ENCODE measurements around the gene CTXND1. TPM values are rescaled to one million over a fixed set of nuclear protein-coding genes. Genes with fewer than 3 reads are reported as not detected.

CTXND1 gene
- total RNA-seq, 1 experiment from 2014 or later: 0.04 TPM

DNA sequence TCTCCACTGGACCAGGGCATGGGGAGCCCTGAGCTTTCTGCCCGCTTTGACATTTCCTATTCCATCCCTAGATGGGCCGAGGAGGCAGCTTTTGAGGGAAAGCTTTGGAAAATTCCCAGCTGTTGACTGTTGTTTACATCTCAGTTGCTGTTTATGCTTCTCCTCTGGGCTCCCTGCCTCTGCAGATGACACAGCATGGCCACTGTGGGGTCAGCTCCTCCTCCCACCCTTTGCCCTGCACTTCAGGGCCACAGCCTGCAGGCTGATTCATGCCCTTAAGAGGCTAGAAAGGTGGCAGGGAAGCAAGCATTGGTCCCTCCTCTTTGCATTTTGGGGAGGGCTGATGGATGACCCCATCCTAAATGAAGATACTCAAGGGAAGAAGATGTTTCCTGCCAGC lies 8.5 kb upstream of the CTXND1 start:
- Mint-ChIP-seq H3K4me3 (no peak overlapping the region), H3K27ac (no peak overlapping the region), H3K36me3 (no peaks in the 10 kb centered on the region), H3K4me1 (no peaks in the 10 kb centered on the region), H3K9me3 (0 out of 2 replicates have a peak, but pooled peaks cover 4% of the 10 kb centered on the region), H3K27me3 (ENCODE audit: low read depth) (peaks cover 12% of the 10 kb centered on the region)
- ChIA-PET POLR2A (no interaction called here), CTCF (interaction anchor here (0.6 kb wide), 1 partner anchor 25 kb away, joined by 3 read pairs; no protein-coding TSS in a partner anchor)
- TF ChIP-seq JAZF1 (CRISPR knock-in tag; IDR thresholded peaks at IDR 0.05) (no peak), SMAD3 (CRISPR knock-in tag; IDR thresholded peaks at IDR 0.05; ENCODE audit: borderline replicate concordance) (no peak), ZNF219 (CRISPR knock-in tag; IDR thresholded peaks at IDR 0.05; ENCODE audit: borderline replicate concordance) (no peak), CBFB (CRISPR knock-in tag; IDR thresholded peaks at IDR 0.05; ENCODE audit: low read depth) (no peak), ZNF317 (CRISPR knock-in tag; IDR thresholded peaks at IDR 0.05; ENCODE audit: borderline replicate concordance, low read depth) (no peak), GTF2I (CRISPR knock-in tag; conservative IDR thresholded peaks at IDR 0.05) (no peak), ZNF396 (CRISPR knock-in tag; IDR thresholded peaks at IDR 0.05; ENCODE audit: borderline replicate concordance) (no peak), TP53 (CRISPR knock-in tag; IDR thresholded peaks at IDR 0.05) (no peak), SOX15 (CRISPR knock-in tag; IDR thresholded peaks at IDR 0.05) (no peak)
- TF ChIP-seq, protein P1, sequence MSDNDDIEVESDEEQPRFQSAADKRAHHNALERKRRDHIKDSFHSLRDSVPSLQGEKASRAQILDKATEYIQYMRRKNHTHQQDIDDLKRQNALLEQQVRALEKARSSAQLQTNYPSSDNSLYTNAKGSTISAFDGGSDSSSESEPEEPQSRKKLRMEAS (CRISPR knock-in tag; IDR thresholded peaks at IDR 0.05): no peak
- TF ChIP-seq, protein P2, sequence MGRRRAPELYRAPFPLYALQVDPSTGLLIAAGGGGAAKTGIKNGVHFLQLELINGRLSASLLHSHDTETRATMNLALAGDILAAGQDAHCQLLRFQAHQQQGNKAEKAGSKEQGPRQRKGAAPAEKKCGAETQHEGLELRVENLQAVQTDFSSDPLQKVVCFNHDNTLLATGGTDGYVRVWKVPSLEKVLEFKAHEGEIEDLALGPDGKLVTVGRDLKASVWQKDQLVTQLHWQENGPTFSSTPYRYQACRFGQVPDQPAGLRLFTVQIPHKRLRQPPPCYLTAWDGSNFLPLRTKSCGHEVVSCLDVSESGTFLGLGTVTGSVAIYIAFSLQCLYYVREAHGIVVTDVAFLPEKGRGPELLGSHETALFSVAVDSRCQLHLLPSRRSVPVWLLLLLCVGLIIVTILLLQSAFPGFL (CRISPR knock-in tag; IDR thresholded peaks at IDR 0.05; ENCODE audit: borderline replicate concordance): no peak
- TF ChIP-seq, protein P3, sequence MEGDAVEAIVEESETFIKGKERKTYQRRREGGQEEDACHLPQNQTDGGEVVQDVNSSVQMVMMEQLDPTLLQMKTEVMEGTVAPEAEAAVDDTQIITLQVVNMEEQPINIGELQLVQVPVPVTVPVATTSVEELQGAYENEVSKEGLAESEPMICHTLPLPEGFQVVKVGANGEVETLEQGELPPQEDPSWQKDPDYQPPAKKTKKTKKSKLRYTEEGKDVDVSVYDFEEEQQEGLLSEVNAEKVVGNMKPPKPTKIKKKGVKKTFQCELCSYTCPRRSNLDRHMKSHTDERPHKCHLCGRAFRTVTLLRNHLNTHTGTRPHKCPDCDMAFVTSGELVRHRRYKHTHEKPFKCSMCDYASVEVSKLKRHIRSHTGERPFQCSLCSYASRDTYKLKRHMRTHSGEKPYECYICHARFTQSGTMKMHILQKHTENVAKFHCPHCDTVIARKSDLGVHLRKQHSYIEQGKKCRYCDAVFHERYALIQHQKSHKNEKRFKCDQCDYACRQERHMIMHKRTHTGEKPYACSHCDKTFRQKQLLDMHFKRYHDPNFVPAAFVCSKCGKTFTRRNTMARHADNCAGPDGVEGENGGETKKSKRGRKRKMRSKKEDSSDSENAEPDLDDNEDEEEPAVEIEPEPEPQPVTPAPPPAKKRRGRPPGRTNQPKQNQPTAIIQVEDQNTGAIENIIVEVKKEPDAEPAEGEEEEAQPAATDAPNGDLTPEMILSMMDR (IDR thresholded peaks at IDR 0.05): no peak
- TF ChIP-seq, protein P4, sequence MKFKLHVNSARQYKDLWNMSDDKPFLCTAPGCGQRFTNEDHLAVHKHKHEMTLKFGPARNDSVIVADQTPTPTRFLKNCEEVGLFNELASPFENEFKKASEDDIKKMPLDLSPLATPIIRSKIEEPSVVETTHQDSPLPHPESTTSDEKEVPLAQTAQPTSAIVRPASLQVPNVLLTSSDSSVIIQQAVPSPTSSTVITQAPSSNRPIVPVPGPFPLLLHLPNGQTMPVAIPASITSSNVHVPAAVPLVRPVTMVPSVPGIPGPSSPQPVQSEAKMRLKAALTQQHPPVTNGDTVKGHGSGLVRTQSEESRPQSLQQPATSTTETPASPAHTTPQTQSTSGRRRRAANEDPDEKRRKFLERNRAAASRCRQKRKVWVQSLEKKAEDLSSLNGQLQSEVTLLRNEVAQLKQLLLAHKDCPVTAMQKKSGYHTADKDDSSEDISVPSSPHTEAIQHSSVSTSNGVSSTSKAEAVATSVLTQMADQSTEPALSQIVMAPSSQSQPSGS (CRISPR knock-in tag; IDR thresholded peaks at IDR 0.05; ENCODE audit: borderline replicate concordance, low read depth): no peak
- TF ChIP-seq, protein P5, sequence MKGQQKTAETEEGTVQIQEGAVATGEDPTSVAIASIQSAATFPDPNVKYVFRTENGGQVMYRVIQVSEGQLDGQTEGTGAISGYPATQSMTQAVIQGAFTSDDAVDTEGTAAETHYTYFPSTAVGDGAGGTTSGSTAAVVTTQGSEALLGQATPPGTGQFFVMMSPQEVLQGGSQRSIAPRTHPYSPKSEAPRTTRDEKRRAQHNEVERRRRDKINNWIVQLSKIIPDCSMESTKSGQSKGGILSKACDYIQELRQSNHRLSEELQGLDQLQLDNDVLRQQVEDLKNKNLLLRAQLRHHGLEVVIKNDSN (CRISPR knock-in tag; IDR thresholded peaks at IDR 0.05): no peak
- TF ChIP-seq, protein P6, sequence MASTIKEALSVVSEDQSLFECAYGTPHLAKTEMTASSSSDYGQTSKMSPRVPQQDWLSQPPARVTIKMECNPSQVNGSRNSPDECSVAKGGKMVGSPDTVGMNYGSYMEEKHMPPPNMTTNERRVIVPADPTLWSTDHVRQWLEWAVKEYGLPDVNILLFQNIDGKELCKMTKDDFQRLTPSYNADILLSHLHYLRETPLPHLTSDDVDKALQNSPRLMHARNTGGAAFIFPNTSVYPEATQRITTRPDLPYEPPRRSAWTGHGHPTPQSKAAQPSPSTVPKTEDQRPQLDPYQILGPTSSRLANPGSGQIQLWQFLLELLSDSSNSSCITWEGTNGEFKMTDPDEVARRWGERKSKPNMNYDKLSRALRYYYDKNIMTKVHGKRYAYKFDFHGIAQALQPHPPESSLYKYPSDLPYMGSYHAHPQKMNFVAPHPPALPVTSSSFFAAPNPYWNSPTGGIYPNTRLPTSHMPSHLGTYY (CRISPR knock-in tag; IDR thresholded peaks at IDR 0.05): no peak
- TF ChIP-seq, protein P7, sequence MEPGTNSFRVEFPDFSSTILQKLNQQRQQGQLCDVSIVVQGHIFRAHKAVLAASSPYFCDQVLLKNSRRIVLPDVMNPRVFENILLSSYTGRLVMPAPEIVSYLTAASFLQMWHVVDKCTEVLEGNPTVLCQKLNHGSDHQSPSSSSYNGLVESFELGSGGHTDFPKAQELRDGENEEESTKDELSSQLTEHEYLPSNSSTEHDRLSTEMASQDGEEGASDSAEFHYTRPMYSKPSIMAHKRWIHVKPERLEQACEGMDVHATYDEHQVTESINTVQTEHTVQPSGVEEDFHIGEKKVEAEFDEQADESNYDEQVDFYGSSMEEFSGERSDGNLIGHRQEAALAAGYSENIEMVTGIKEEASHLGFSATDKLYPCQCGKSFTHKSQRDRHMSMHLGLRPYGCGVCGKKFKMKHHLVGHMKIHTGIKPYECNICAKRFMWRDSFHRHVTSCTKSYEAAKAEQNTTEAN (CRISPR knock-in tag; IDR thresholded peaks at IDR 0.05): no peak
- TF ChIP-seq, protein P8, sequence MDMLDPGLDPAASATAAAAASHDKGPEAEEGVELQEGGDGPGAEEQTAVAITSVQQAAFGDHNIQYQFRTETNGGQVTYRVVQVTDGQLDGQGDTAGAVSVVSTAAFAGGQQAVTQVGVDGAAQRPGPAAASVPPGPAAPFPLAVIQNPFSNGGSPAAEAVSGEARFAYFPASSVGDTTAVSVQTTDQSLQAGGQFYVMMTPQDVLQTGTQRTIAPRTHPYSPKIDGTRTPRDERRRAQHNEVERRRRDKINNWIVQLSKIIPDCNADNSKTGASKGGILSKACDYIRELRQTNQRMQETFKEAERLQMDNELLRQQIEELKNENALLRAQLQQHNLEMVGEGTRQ (CRISPR knock-in tag; IDR thresholded peaks at IDR 0.05): no peak
- no peak for DNase-seq (ENCODE audit: low spot score)
- no peak for ATAC-seq

Data from WTC11 (cell line).